H1 (cell line): Measurements from ENCODE around the gene ZNF385B. TPM values are rescaled to one million over a fixed set of nuclear protein-coding genes. Genes with fewer than 3 reads are reported as not detected.

Experiments
- CHD2 ChIP-seq: IDR thresholded peaks from 2 replicates; pipeline ENCODE4 v1.6.1; 2012; ENCODE audit warnings: low read length, improper control_type of control experiment
- GTF2F1 ChIP-seq: IDR thresholded peaks from 2 replicates; pipeline ENCODE4 v1.6.1; 2012; ENCODE audit warnings: low read depth, low read length, improper control_type of control experiment, borderline replicate concordance
- KDM4A ChIP-seq: IDR thresholded peaks from one replicate; pipeline ENCODE4 v1.7.1; 2012; ENCODE audit warnings: low read depth, mild to moderate bottlenecking, moderate library complexity, low read length, inconsistent platforms; ENCODE audit not compliant: severe bottlenecking
- RNF2 ChIP-seq: fragments of 200-900, 300-1000 bp; sonication (generic); IDR thresholded peaks from 2 replicates; pipeline ENCODE4 v1.7.1; 2016; ENCODE audit warnings: borderline replicate concordance, low read depth, mild to moderate bottlenecking, antibody characterized with exemption, low read length; ENCODE audit not compliant: poor library complexity, severe bottlenecking; ENCODE audit errors: missing control alignments
- SIRT6 ChIP-seq: IDR thresholded peaks from one replicate; pipeline ENCODE4 v1.7.1; 2012; ENCODE audit warnings: low read length, inconsistent platforms
- SIX5 ChIP-seq: IDR thresholded peaks from 2 replicates; pipeline ENCODE4 v1.6.1; 2011; ENCODE audit warnings: mild to moderate bottlenecking, low read depth, low read length
- ZNF274 ChIP-seq: IDR thresholded peaks from 2 replicates; pipeline ENCODE4 v1.7.0; 2012; ENCODE audit warnings: low read length, borderline replicate concordance; ENCODE audit errors: extremely low read depth
- polyA plus RNA-seq, 7 experiments: library from polyadenylated mRNA; depleted of rRNA in 3 of 7; stranded (reverse) in 5 of 7; unstranded in 2 of 7; fragments of >200 nt in 5 of 7; fragments of 200-250 nt in 2 of 7; gene quantifications; 1 replicate in 5 of 7; 2 replicates in 1 of 7; 4 replicates in 1 of 7; pipeline versions ENCODE4 v1.2.1 to v1.2.3, GENCODE V29; 2011 to 2013; ENCODE audit warnings: missing spikeins in 2 of 7, mixed read lengths in 2 of 7
- total RNA-seq: library from RNA; stranded (reverse); fragmentation: NEBNext Ultra II Directional; extraction: Animal tissue kit (Norgen Biotek cat#: 25700); gene quantifications from 2 replicates; pipeline ENCODE4 v1.2.1, GENCODE V29; 2021
- TF ChIP-seq, protein P1 (sequence below): fragments of 300-600 bp; sonication (generic); IDR thresholded peaks from 2 replicates; pipeline ENCODE4 v1.7.1; 2012; ENCODE audit warnings: low read length, moderate library complexity, mild to moderate bottlenecking, inconsistent platforms; ENCODE audit not compliant: insufficient replicate concordance
- TF ChIP-seq, protein P2 (sequence below): IDR thresholded peaks from 2 replicates; pipeline ENCODE4 v1.6.1; 2011; ENCODE audit warnings: low read depth, mild to moderate bottlenecking, low read length; ENCODE audit not compliant: insufficient read depth
- TF ChIP-seq, protein P3 (sequence below): IDR thresholded peaks from 2 replicates; pipeline ENCODE4 v1.6.1; 2012; ENCODE audit warnings: inconsistent platforms

Gene ZNF385B
- total and polyA plus RNA-seq, 2 of the 8 experiments (the other 6 are each of a cell fraction or from before 2014, with no cell fraction given) = 1.1 to 3.7 TPM

DNA sequence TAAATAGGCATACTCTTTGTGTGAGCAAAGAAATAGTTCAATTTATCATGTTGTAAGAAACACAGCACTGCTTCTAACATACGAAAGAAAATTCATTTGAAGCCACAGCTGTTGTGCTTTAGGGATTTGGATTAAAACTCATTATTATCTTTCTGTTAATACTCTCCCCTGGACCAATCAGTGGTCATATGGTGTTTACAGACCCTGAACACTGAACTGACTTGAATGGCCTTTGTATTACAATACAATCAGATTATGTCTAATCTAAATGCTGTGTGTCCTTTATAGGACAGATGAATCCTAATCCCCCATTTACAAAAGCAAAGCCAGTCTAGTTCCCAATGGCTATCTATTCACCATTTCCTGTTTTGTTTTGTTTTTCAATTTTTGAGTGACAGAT, 36.5 kb downstream of the ZNF385B start (continued):
- TF ChIP-seq, protein P1, sequence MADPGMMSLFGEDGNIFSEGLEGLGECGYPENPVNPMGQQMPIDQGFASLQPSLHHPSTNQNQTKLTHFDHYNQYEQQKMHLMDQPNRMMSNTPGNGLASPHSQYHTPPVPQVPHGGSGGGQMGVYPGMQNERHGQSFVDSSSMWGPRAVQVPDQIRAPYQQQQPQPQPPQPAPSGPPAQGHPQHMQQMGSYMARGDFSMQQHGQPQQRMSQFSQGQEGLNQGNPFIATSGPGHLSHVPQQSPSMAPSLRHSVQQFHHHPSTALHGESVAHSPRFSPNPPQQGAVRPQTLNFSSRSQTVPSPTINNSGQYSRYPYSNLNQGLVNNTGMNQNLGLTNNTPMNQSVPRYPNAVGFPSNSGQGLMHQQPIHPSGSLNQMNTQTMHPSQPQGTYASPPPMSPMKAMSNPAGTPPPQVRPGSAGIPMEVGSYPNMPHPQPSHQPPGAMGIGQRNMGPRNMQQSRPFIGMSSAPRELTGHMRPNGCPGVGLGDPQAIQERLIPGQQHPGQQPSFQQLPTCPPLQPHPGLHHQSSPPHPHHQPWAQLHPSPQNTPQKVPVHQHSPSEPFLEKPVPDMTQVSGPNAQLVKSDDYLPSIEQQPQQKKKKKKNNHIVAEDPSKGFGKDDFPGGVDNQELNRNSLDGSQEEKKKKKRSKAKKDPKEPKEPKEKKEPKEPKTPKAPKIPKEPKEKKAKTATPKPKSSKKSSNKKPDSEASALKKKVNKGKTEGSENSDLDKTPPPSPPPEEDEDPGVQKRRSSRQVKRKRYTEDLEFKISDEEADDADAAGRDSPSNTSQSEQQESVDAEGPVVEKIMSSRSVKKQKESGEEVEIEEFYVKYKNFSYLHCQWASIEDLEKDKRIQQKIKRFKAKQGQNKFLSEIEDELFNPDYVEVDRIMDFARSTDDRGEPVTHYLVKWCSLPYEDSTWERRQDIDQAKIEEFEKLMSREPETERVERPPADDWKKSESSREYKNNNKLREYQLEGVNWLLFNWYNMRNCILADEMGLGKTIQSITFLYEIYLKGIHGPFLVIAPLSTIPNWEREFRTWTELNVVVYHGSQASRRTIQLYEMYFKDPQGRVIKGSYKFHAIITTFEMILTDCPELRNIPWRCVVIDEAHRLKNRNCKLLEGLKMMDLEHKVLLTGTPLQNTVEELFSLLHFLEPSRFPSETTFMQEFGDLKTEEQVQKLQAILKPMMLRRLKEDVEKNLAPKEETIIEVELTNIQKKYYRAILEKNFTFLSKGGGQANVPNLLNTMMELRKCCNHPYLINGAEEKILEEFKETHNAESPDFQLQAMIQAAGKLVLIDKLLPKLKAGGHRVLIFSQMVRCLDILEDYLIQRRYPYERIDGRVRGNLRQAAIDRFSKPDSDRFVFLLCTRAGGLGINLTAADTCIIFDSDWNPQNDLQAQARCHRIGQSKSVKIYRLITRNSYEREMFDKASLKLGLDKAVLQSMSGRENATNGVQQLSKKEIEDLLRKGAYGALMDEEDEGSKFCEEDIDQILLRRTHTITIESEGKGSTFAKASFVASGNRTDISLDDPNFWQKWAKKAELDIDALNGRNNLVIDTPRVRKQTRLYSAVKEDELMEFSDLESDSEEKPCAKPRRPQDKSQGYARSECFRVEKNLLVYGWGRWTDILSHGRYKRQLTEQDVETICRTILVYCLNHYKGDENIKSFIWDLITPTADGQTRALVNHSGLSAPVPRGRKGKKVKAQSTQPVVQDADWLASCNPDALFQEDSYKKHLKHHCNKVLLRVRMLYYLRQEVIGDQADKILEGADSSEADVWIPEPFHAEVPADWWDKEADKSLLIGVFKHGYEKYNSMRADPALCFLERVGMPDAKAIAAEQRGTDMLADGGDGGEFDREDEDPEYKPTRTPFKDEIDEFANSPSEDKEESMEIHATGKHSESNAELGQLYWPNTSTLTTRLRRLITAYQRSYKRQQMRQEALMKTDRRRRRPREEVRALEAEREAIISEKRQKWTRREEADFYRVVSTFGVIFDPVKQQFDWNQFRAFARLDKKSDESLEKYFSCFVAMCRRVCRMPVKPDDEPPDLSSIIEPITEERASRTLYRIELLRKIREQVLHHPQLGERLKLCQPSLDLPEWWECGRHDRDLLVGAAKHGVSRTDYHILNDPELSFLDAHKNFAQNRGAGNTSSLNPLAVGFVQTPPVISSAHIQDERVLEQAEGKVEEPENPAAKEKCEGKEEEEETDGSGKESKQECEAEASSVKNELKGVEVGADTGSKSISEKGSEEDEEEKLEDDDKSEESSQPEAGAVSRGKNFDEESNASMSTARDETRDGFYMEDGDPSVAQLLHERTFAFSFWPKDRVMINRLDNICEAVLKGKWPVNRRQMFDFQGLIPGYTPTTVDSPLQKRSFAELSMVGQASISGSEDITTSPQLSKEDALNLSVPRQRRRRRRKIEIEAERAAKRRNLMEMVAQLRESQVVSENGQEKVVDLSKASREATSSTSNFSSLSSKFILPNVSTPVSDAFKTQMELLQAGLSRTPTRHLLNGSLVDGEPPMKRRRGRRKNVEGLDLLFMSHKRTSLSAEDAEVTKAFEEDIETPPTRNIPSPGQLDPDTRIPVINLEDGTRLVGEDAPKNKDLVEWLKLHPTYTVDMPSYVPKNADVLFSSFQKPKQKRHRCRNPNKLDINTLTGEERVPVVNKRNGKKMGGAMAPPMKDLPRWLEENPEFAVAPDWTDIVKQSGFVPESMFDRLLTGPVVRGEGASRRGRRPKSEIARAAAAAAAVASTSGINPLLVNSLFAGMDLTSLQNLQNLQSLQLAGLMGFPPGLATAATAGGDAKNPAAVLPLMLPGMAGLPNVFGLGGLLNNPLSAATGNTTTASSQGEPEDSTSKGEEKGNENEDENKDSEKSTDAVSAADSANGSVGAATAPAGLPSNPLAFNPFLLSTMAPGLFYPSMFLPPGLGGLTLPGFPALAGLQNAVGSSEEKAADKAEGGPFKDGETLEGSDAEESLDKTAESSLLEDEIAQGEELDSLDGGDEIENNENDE = no peak
- TF ChIP-seq, protein P2, sequence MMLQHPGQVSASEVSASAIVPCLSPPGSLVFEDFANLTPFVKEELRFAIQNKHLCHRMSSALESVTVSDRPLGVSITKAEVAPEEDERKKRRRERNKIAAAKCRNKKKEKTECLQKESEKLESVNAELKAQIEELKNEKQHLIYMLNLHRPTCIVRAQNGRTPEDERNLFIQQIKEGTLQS = no peak
- TF ChIP-seq ZNF274 (no peak), SIX5 (no peak), CHD2 (no peak), KDM4A (no peak), GTF2F1 (no peak), RNF2 (no peak), SIRT6 (no peak)
- TF ChIP-seq, protein P3, sequence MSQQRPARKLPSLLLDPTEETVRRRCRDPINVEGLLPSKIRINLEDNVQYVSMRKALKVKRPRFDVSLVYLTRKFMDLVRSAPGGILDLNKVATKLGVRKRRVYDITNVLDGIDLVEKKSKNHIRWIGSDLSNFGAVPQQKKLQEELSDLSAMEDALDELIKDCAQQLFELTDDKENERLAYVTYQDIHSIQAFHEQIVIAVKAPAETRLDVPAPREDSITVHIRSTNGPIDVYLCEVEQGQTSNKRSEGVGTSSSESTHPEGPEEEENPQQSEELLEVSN = no peak
